ENCODE measurements around the gene MYH10.
A peak's percentile ranks its signal among the peaks of the same experiment; 100 is the strongest.

Gene MYH10

GRCh38 chr17:8614988-8615387, 15.5 kb downstream of the MYH10 start:
- Histone ChIP-seq H3K27me3 (replicated peaks; ENCODE audit: insufficient read depth, low read length) (no peaks in the 10 kb centered on the region), H3K4me2 (ENCODE audit: low read depth, low read length) (no peak overlapping the region), H3K9me3 (replicated peaks; ENCODE audit: insufficient read depth, low read length) (no peaks in the 10 kb centered on the region), H3K4me1 (ENCODE audit: low read length) (peaks cover 12% of the 10 kb centered on the region), H3K79me2 (ENCODE audit: low read length) (peaks cover 43% of the 10 kb centered on the region), H2AFZ (ENCODE audit: low read length) (no peak overlapping the region), H4K20me1 (ENCODE audit: insufficient read depth, low read length) (no peaks in the 10 kb centered on the region), H3K4me3 (ENCODE audit: low read length) (no peak overlapping the region), H3K9me2 (replicated peaks; ENCODE audit: insufficient read depth, low read length) (no peaks in the 10 kb centered on the region), H3K27ac (ENCODE audit: low read length) (no peak overlapping the region), H3K9ac (ENCODE audit: low read length) (no peak overlapping the region), H3K36me3 (replicated peaks; ENCODE audit: insufficient read depth, low read length) (no peaks in the 10 kb centered on the region), H3F3A (ENCODE audit: insufficient read depth, low read length) (0 out of 2 replicates have a peak, but pooled peaks cover 12% of the 10 kb centered on the region)
- no peak for TF ChIP-seq EZH2 (optimal IDR thresholded peaks at IDR 0.05; ENCODE audit: low read depth, low read length)
- TF ChIP-seq EZH2phosphoT487 (IDR thresholded peaks at IDR 0.05; ENCODE audit: low read length) = no peak
- TF ChIP-seq CTCF (IDR thresholded peaks at IDR 0.05; ENCODE audit: low read length) = no peak
- DNase-seq = no peak

DNA sequence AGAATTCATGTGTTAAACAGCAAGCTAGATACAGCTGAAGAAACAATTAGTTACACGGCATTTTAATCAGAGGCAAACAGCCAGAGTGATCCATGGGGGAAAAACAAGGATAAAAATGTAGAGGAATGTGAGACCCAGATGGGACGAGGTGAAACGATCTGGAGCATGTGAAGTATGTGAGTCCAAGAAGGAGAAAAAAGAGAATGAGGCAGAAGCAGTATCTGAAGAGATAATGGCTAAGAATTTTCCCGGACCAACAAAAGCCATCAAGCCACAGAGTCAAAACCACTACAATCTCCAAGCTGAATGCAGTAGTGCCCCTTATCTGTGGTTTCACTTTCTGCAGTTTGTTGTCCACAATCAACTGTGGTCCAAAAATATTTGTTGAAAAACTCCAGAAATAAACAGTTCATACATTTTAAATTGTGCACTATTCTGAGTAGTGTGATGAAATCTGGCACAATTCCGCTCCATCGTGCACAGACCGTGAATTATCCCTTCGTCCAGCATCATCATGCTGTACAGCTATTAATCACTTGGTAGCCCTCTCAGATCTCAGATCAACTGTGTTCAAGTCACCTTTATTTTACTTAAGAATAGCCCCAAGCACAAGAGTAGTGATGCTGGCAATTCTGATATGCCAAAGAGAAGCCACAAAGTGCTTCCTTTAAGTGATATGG, 18.8 kb downstream of the MYH10 start:
- Histone ChIP-seq H3K36me3 (replicated peaks; ENCODE audit: insufficient read depth, low read length) (no peaks in the 10 kb centered on the region), H3K4me2 (ENCODE audit: low read depth, low read length) (peak overlapping the region; percentile 36), H3K27me3 (replicated peaks; ENCODE audit: insufficient read depth, low read length) (no peaks in the 10 kb centered on the region), H3K79me2 (ENCODE audit: low read length) (peaks cover 44% of the 10 kb centered on the region), H3K4me3 (ENCODE audit: low read length) (no peak overlapping the region), H3K9me3 (replicated peaks; ENCODE audit: insufficient read depth, low read length) (no peaks in the 10 kb centered on the region), H3K4me1 (ENCODE audit: low read length) (peaks cover 12% of the 10 kb centered on the region), H2AFZ (ENCODE audit: low read length) (no peak overlapping the region), H3F3A (ENCODE audit: insufficient read depth, low read length) (0 out of 2 replicates have a peak, but pooled peaks cover 12% of the 10 kb centered on the region), H3K9me2 (replicated peaks; ENCODE audit: insufficient read depth, low read length) (no peaks in the 10 kb centered on the region), H4K20me1 (ENCODE audit: insufficient read depth, low read length) (no peaks in the 10 kb centered on the region), H3K27ac (ENCODE audit: low read length) (no peak overlapping the region), H3K9ac (ENCODE audit: low read length) (no peak overlapping the region)
- no peak for TF ChIP-seq EZH2 (optimal IDR thresholded peaks at IDR 0.05; ENCODE audit: low read depth, low read length)
- no peak for TF ChIP-seq EZH2phosphoT487 (IDR thresholded peaks at IDR 0.05; ENCODE audit: low read length)
- TF ChIP-seq CTCF (IDR thresholded peaks at IDR 0.05; ENCODE audit: low read length) = no peak
- peak; percentile 47 for DNase-seq

- TF ChIP-seq EZH2phosphoT487 (IDR thresholded peaks at IDR 0.05; ENCODE audit: low read length) (no peak), CTCF (IDR thresholded peaks at IDR 0.05; ENCODE audit: low read length) (no peak), EZH2 (optimal IDR thresholded peaks at IDR 0.05; ENCODE audit: low read depth, low read length) (no peak)
- Histone ChIP-seq H3K4me2 (ENCODE audit: low read depth, low read length) (peak overlapping the region; percentile 36; the same call in 1 of the 2 replicates), H3K36me3 (replicated peaks; ENCODE audit: insufficient read depth, low read length) (no peaks in the 10 kb centered on the region), H3F3A (ENCODE audit: insufficient read depth, low read length) (0 out of 2 replicates have a peak, but pooled peaks cover 12% of the 10 kb centered on the region), H3K79me2 (ENCODE audit: low read length) (peaks cover 42% of the 10 kb centered on the region), H3K9me3 (replicated peaks; ENCODE audit: insufficient read depth, low read length) (no peaks in the 10 kb centered on the region), H4K20me1 (ENCODE audit: insufficient read depth, low read length) (no peaks in the 10 kb centered on the region), H2AFZ (ENCODE audit: low read length) (no peak overlapping the region), H3K4me1 (ENCODE audit: low read length) (peaks cover 12% of the 10 kb centered on the region), H3K27me3 (replicated peaks; ENCODE audit: insufficient read depth, low read length) (no peaks in the 10 kb centered on the region), H3K9me2 (replicated peaks; ENCODE audit: insufficient read depth, low read length) (no peaks in the 10 kb centered on the region), H3K27ac (ENCODE audit: low read length) (no peak overlapping the region), H3K4me3 (ENCODE audit: low read length) (no peak overlapping the region), H3K9ac (ENCODE audit: low read length) (no peak overlapping the region)
- no peak for DNase-seq
Observed at GRCh38 chr17:8611137-8611536, 19.4 kb downstream of the MYH10 start.

Data from MM.1S (cell line).